Measurements from ENCODE around the gene PTX4.

PTX4 gene

DNA sequence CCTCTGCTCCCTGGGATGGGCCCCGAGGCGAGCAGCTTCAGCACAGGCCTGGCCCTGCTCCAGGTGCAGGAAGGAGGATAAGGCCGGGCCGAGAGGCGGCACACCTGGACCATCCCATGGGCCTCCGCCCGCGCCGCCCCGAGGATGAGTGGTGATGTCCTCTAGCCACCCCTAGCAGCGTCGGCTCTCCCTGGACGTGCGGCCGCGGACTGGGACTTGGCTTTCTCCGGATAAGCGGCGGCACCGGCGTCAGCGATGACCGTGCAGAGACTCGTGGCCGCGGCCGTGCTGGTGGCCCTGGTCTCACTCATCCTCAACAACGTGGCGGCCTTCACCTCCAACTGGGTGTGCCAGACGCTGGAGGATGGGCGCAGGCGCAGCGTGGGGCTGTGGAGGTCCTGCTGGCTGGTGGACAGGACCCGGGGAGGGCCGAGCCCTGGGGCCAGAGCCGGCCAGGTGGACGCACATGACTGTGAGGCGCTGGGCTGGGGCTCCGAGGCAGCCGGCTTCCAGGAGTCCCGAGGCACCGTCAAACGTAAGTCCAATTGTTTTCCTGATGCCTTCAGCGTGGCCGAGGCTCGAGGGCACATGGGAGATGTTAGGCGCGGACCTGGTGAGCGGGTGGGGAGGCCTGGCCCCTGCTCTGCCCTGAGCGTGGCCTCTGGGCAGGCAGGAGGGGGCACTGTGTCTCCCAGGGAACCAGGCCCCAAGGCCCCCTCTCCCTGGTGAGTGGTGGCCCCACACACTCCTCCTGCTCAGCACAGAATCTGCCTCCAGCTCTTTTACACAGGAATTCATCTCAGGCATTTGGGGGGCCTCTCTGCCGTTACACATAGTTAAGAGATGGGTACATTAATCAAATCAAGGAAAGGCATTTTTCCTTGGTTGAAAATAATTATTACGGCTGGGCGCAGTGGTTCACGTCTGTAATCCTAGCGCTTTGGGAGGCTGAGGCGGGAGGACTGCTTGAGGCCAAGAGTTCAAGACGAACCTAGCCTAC is 45.6 kb upstream of the PTX4 start:
- H3K4me3 ChIP-seq (ENCODE audit: low read depth, low read length): peak overlapping the region; percentile 42
- no peak for TF ChIP-seq CTCF (IDR thresholded peaks at IDR 0.05; ENCODE audit: low read depth, low read length)
- peak; percentile 4 for DNase-seq (ENCODE audit: low read depth, low spot score)
- in situ Hi-C loops (cut with HindIII; ENCODE audit: low sequenced_read_pairs): no loop called here

DNA sequence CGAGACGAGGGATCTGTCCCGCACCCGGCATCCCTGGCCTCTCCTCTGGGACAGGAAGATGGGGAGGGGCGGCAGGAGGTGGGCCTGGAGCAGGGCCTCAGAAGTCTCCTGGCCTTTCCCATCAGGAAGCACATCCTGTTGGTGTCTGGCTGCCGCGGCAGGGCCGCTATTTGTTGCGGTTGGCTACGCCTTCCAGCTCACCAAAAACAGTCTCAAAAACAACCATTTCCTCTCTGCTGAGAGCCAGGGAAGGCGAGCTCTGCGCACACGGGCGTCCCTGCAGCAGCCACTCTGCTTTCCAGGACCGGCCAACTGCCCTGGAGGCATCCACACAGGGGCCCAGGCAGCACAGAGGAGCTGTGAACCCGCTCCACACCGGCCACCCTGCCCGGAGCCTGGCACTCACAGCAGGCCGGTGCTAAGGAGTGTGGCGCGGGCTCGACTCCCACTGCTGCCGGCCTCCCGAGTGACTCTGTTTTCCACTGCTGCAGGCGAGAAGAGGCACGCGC is 44.8 kb upstream of the PTX4 start, which contains the start of gene TMEM204:
Gene TMEM204 (plus strand): TSS at position 224 of the 509 bp plus-strand sequence. CDS start 610 bp downstream, outside the sequence.
- peak within 1 kb of the TSS; percentile 42 for H3K4me3 ChIP-seq (ENCODE audit: low read depth, low read length)
- DNase-seq (ENCODE audit: low read depth, low spot score): peak; percentile 54
- TF ChIP-seq CTCF (IDR thresholded peaks at IDR 0.05; ENCODE audit: low read depth, low read length): no peak
- in situ Hi-C loops (cut with HindIII; ENCODE audit: low sequenced_read_pairs): no loop called here

GRCh38 chr16:1532771-1533170 is 44.0 kb upstream of the PTX4 start:
- in situ Hi-C loops (cut with HindIII; ENCODE audit: low sequenced_read_pairs): no loop called here
- TF ChIP-seq CTCF (IDR thresholded peaks at IDR 0.05; ENCODE audit: low read depth, low read length): no peak
- no peak for DNase-seq (ENCODE audit: low read depth, low spot score)
- no peak overlapping the region for H3K4me3 ChIP-seq (ENCODE audit: low read depth, low read length)

- no peak for TF ChIP-seq CTCF (IDR thresholded peaks at IDR 0.05; ENCODE audit: low read depth, low read length)
- in situ Hi-C loops (cut with HindIII; ENCODE audit: low sequenced_read_pairs): no loop called here
- no peak overlapping the region for H3K4me3 ChIP-seq (ENCODE audit: low read depth, low read length)
- peak; percentile 5 for DNase-seq (ENCODE audit: low read depth, low spot score)
Observed at GRCh38 chr16:1532081-1532760, 43.5 kb upstream of the PTX4 start.

DNA sequence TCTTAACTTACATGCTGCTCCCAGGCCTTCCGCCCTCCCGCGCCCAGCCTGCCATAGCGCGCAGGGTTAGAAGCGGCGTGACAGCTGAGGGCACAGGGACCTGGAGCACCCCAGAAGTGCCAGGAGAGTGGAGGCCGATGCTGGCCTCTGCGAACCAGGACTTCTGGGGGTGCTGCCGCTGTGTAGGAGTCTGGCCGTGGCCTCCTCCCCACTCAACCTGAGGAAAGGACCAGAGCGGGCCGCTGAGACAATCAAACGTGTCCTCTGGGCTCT is 42.8 kb upstream of the PTX4 start:
- in situ Hi-C loops (cut with HindIII; ENCODE audit: low sequenced_read_pairs): no loop called here
- DNase-seq (ENCODE audit: low read depth, low spot score): no peak
- H3K4me3 ChIP-seq (ENCODE audit: low read depth, low read length): no peak overlapping the region
- TF ChIP-seq CTCF (IDR thresholded peaks at IDR 0.05; ENCODE audit: low read depth, low read length): no peak

DNA sequence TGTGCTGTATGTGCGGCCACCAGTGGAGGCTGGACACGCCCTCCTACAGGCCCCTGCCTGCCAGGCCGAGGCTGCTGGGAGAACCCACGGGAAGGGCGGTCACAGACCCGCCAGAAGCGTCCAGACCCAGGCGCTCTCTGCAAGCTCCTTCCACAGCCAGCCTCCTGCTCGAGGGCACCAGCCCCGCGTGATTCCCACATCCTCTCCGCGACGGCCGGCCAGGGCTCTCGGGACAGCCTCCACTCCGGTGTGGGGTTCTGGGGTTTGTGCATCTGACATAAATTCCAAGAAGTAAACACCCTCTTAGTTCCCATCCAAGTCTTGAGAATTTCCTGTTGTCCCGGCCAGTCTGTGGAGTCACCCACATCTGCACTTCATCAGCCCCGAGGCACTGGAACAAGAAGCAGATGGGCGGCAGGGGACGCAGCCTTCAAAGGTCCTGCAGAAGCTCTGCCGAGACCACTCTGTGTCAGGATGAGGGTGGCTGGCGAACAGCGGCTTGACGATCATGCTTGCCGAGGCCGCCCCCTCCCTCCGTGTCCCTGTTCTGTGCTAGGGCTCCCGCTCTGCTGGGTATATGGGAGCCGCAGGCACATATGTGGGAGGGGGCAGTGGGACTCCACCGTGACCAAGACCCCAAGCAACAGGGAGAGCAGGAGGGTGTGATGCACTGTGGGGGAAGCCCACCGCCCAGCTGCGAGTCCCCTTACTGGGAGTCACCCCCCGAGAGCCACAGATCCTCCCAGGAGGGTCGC is 42.3 kb upstream of the PTX4 start:
- in situ Hi-C loops (cut with HindIII; ENCODE audit: low sequenced_read_pairs): no loop called here
- H3K4me3 ChIP-seq (ENCODE audit: low read depth, low read length): no peak overlapping the region
- no peak for TF ChIP-seq CTCF (IDR thresholded peaks at IDR 0.05; ENCODE audit: low read depth, low read length)
- no peak for DNase-seq (ENCODE audit: low read depth, low spot score)

Measured in astrocyte of the spinal cord (primary cell).